HAP-1 (cell line): ENCODE results near the gene TIMM17A.
A peak's percentile ranks its signal among the peaks of the same experiment; 100 is the strongest.
"Not testable (repeated sequence)": the region's sequence is repeated elsewhere in the genome, so short reads cannot be mapped to it uniquely, and the experiment has no call there.

Experiments used
- DNase-seq, 2 experiments: peaks; one replicate each; pipeline ENCODE4 v3.0.0-alpha.2; 2016 to 2020; ENCODE audit warnings: low spot score in 2 of 2
- H3K27me3 ChIP-seq: fragments of 250-450 bp; sonication (Bioruptor Pico); 2 replicates; pipeline ENCODE4 v1.5.1; 2020; ENCODE audit warnings: low read depth, mild to moderate bottlenecking, moderate library complexity
- H3K36me3 ChIP-seq: fragments of 250-450 bp; sonication (Bioruptor Pico); replicated peaks from 2 replicates; pipeline ENCODE4 v1.5.1; 2020; ENCODE audit warnings: mild to moderate bottlenecking
- H3K4me1 ChIP-seq: fragments of 250-450 bp; sonication (Bioruptor Pico); 2 replicates; pipeline ENCODE4 v1.5.1; 2020; ENCODE audit warnings: mild to moderate bottlenecking
- H3K4me3 ChIP-seq: fragments of 250-450 bp; sonication (Bioruptor Pico); 2 replicates; pipeline ENCODE4 v1.5.1; 2020; ENCODE audit warnings: mild to moderate bottlenecking, moderate library complexity
- H3K9me3 ChIP-seq: fragments of 250-450 bp; sonication (Bioruptor Pico); 2 replicates; pipeline ENCODE4 v1.5.1; 2020; ENCODE audit warnings: mild to moderate bottlenecking, moderate library complexity
- in situ Hi-C: fragments of 300-500 bp; cut with MboI; formaldehyde crosslinking; loops from 3 replicates; pipeline ENCODE4 v1.14.3; 2020; ENCODE audit warnings: low sequenced_read_pairs, inconsistent platforms, mixed read lengths

TIMM17A gene

DNA sequence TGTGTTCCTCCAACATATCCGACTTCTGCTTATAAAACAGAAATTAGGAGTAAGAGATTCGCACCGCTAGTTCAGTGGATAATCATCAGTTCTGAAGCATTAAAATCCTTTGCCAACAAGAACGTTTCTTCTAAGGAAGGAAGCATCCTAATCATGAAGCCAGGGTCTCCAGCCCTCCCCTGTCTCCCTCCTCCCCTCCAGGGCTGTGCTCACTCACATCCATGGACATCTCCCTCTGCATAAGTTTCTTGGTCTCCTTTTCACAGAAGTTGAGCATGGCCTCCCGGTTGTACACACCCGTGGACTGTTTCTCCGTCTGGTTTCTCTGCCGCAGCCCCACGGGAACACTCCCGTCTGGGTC, 9.5 kb upstream of the TIMM17A start:
- in situ Hi-C loops = no loop called here
- DNase-seq = no peak
- H3K36me3 ChIP-seq = no peaks in the 10 kb centered on the region

DNA sequence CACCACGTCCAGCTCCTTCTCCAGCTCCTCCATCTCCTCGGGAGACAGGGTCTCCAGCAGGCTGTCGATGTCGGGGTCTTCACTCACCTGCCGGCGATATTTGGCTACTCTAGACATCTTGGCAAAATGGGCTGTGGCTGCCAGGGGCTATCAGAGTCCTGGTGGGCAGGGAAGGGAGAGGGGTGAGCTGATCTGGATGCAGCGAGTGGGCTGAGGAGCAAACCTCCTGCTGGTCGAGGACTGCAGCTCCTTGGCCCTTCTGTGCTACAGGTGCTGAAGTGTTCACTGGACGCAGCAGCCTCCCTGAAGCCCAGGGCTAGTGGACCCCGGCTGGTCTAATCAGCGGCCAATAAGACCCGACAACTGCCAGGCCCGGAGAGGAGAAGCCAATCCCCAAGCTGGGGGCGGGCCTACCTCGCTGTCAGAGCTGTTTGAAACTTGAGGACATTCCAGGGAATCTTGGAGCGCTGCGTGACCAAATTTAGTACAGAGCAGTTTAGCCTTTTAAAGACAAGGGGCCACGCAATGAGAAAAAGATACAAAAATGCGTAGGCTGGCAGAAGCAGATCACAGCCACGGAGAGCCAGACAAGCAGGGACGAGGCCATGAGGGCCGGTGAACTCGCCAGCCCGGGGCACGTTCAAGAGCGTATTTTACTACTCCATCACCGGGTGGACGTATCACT, 8.9 kb upstream of the TIMM17A start, which contains the start of gene LMOD1:
Gene LMOD1, minus strand, starts transcription at position 325 of the 685 bp plus-strand sequence. Its CDS starts 208 bp downstream, at position 117.
- DNase-seq = peak; percentile 83 to 91
- in situ Hi-C loops = no loop called here

More for the DNA sequence above, 9.5 kb upstream of the TIMM17A start:
- no peaks in the 10 kb centered on the region for H3K9me3 ChIP-seq
- no peaks in the 10 kb centered on the region for H3K27me3 ChIP-seq
- peaks cover 22% of the 10 kb centered on the region for H3K4me1 ChIP-seq
- H3K4me3 ChIP-seq = peak overlapping the region; percentile 28

GRCh38 chr1:201947697-201948008, 7.7 kb upstream of the TIMM17A start:
- in situ Hi-C loops = no loop called here
- no peaks in the 10 kb centered on the region for H3K36me3 ChIP-seq

More for the DNA sequence above, 8.9 kb upstream of the TIMM17A start, which contains the start of gene LMOD1:
- Histone ChIP-seq H3K4me1 (peaks cover 20% of the 10 kb centered on the region), H3K27me3 (no peaks in the 10 kb centered on the region), H3K9me3 (no peaks in the 10 kb centered on the region), H3K36me3 (no peaks in the 10 kb centered on the region), H3K4me3 (peak within 1 kb of the TSS; percentile 28)

DNA sequence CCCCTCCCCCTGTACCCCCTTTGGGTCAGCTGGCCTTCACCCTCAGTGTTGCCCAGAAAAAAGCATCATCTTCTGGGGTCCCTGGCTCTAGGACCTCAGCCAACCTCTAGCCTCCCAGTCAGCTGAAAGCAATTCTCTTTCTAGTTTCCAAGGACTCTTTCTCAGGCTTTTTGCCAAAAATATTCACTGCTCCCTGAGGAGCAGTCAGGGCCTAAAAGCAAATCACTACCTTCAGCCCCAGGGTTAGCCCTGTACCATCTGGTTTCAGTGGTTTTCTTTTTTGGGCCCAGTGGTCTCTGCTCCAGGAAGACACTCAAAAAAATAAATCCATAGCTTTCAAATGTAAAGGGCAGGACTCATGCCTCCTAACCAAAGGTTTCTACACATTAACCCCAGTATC, 5.8 kb upstream of the TIMM17A start:
- DNase-seq = no peak
- in situ Hi-C loops = no loop called here
- no peaks in the 10 kb centered on the region for H3K27me3 ChIP-seq

More at GRCh38 chr1:201947697-201948008, 7.7 kb upstream of the TIMM17A start:
- Histone ChIP-seq H3K4me1 (peaks cover 10% of the 10 kb centered on the region), H3K4me3 (no peak overlapping the region), H3K9me3 (no peaks in the 10 kb centered on the region), H3K27me3 (no peaks in the 10 kb centered on the region)
- no peak for DNase-seq

GRCh38 chr1:201954263-201955008, 867 bp upstream of the TIMM17A start:
- Histone ChIP-seq H3K4me3 (peak overlapping the region; percentile 83), H3K4me1 (peaks cover 8% of the 10 kb centered on the region), H3K27me3 (no peaks in the 10 kb centered on the region), H3K9me3 (no peaks in the 10 kb centered on the region; the same call in 1 of the 2 replicates), H3K36me3 (peaks cover 28% of the 10 kb centered on the region)
- in situ Hi-C loops = no loop called here
- no peak for DNase-seq

More for the DNA sequence above, 5.8 kb upstream of the TIMM17A start:
- Histone ChIP-seq H3K4me3 (no peak overlapping the region), H3K4me1 (peaks cover 10% of the 10 kb centered on the region), H3K9me3 (no peaks in the 10 kb centered on the region), H3K36me3 (no peaks in the 10 kb centered on the region)

- in situ Hi-C loops = no loop called here
- no peak for DNase-seq
- H3K27me3 ChIP-seq = no peaks in the 10 kb centered on the region
- peaks cover 39% of the 10 kb centered on the region for H3K36me3 ChIP-seq
- peak overlapping the region; percentile 83 for H3K4me3 ChIP-seq
- H3K9me3 ChIP-seq = no peaks in the 10 kb centered on the region; the same call in 1 of the 2 replicates
- H3K4me1 ChIP-seq = peaks cover 8% of the 10 kb centered on the region
These were observed 433 bp downstream of the TIMM17A start for GRCh38 chr1:201955729-201956143.

DNA sequence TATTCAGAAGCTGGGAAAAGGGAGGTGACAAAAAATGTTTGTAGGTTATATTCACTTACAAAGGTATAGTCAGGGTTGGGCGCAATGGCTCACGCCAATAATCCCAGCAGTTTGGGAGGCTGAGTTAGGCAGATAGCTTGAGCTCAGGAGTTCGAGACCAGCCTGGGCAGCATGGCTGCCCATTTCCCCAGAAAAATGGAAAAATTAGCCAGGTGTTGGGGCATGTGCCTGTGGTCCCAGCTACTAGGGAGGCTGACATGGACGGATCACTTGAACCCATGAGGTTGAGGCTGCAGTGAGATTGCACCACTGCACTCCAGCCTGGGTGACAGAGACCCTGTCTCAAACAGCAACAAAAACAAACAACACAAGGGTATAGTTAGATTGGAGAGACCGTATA, 3.0 kb downstream of the TIMM17A start:
- Histone ChIP-seq H3K4me3 (no peak overlapping the region), H3K9me3 (no peaks in the 10 kb centered on the region; the same call in 1 of the 2 replicates), H3K4me1 (peaks cover 8% of the 10 kb centered on the region), H3K27me3 (no peaks in the 10 kb centered on the region), H3K36me3 (peaks cover 61% of the 10 kb centered on the region)
- in situ Hi-C loops = no loop called here
- DNase-seq = no peak

DNA sequence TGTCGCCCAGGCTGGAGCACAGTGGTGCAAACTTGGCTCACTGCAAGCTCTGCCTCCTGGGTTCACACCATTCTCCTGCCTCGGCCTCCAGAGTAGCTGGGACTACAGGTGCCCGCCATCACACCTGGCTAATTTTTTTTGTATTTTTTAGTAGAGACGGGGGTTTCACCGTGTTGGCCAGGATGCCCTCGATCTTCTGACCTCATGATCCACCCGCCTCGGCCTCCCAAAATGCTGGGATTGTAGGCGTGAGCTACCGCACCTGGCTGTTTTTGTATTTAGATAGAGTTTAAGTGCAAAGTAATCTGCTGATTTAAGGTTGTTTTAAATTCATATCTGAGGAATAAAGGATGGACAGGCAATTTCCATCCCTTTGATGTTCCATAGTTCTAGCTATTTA, 7.1 kb downstream of the TIMM17A start:
- H3K9me3 ChIP-seq, H3K4me1 ChIP-seq, H3K4me3 ChIP-seq, DNase-seq, in situ Hi-C loops, H3K27me3 ChIP-seq: not testable (repeated sequence)
- H3K36me3 ChIP-seq = peaks cover 84% of the 10 kb centered on the region

- no peak for DNase-seq
- no peaks in the 10 kb centered on the region for H3K4me1 ChIP-seq
- H3K36me3 ChIP-seq = peaks cover 81% of the 10 kb centered on the region
These were observed 9.0 kb downstream of the TIMM17A start for GRCh38 chr1:201964261-201964660.

DNA sequence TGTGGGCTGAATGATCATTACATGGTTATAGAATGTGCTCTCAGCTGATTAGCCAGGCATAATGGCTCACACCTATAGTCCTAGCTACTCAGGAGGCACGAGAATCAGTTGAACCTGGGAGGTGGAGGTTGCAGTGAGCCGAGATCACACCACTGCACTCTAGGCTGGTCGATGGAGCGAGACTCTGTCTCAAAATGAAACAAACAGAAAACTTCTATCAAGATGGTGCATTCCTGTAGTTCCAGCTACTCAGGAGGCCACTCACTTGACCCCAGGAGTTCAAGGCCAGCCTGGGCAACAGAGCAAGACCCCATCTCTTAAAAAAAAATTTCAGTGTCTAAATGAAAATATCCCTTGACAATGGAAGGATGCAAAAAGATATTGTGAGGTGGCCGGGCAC, 10.9 kb downstream of the TIMM17A start:
- in situ Hi-C loops = no loop called here
- no peaks in the 10 kb centered on the region for H3K27me3 ChIP-seq

More at GRCh38 chr1:201964261-201964660, 9.0 kb downstream of the TIMM17A start:
- Histone ChIP-seq H3K4me3 (no peak overlapping the region), H3K27me3 (no peaks in the 10 kb centered on the region), H3K9me3 (no peaks in the 10 kb centered on the region)
- in situ Hi-C loops = no loop called here

GRCh38 chr1:201968202-201968925, 13.1 kb downstream of the TIMM17A start:
- Histone ChIP-seq H3K36me3 (peaks cover 64% of the 10 kb centered on the region), H3K4me3 (no peak overlapping the region), H3K27me3 (no peaks in the 10 kb centered on the region), H3K9me3 (no peaks in the 10 kb centered on the region), H3K4me1 (no peaks in the 10 kb centered on the region)
- no peak for DNase-seq
- in situ Hi-C loops = no loop called here

More for the DNA sequence above, 10.9 kb downstream of the TIMM17A start:
- no peak for DNase-seq
- Histone ChIP-seq H3K4me3 (no peak overlapping the region), H3K4me1 (no peaks in the 10 kb centered on the region), H3K36me3 (peaks cover 85% of the 10 kb centered on the region), H3K9me3 (no peaks in the 10 kb centered on the region)

GRCh38 chr1:201970334-201971159, 15.2 kb downstream of the TIMM17A start:
- Histone ChIP-seq H3K4me1 (no peaks in the 10 kb centered on the region), H3K9me3 (no peaks in the 10 kb centered on the region), H3K27me3 (no peaks in the 10 kb centered on the region), H3K4me3 (no peak overlapping the region), H3K36me3 (peaks cover 44% of the 10 kb centered on the region)
- in situ Hi-C loops = loop anchor here (5.0 kb wide), 1 partner anchor 78 kb away; no protein-coding TSS in a partner anchor
- DNase-seq = no peak

- peak; percentile 40 to 84 for DNase-seq
- peaks cover 5% of the 10 kb centered on the region; the same call in 1 of the 2 replicates for H3K4me1 ChIP-seq
- in situ Hi-C loops = no loop called here
- H3K27me3 ChIP-seq = no peaks in the 10 kb centered on the region
- H3K36me3 ChIP-seq = peaks cover 3% of the 10 kb centered on the region; the same call in 1 of the 2 replicates
- H3K9me3 ChIP-seq = no peaks in the 10 kb centered on the region
- H3K4me3 ChIP-seq = peak overlapping the region; percentile 87
These were observed 26.8 kb downstream of the TIMM17A start for GRCh38 chr1:201982082-201982622.
